HUES64 (cell line): Measurements from ENCODE around the gene GLRA1. TPM values are rescaled to one million over a fixed set of nuclear protein-coding genes. Genes with fewer than 3 reads are reported as not detected.
A peak's percentile ranks its signal among the peaks of the same experiment; 100 is the strongest.

Source experiments
- H3K27ac ChIP-seq: 2 replicates; pipeline ENCODE4 v1.7.0; 2013; ENCODE audit warnings: low read depth, low read length, inconsistent platforms
- H3K27me3 ChIP-seq: 2 replicates; pipeline ENCODE4 v1.6.1; 2013; ENCODE audit warnings: mild to moderate bottlenecking, low read length; ENCODE audit not compliant: insufficient read depth
- H3K36me3 ChIP-seq: 2 replicates; pipeline ENCODE4 v1.6.1; 2013; ENCODE audit warnings: mild to moderate bottlenecking, low read length; ENCODE audit not compliant: insufficient read depth
- H3K4me1 ChIP-seq: 2 replicates; pipeline ENCODE4 v1.6.1; 2013; ENCODE audit warnings: mild to moderate bottlenecking, low read length, moderate library complexity; ENCODE audit not compliant: insufficient read depth
- H3K4me3 ChIP-seq: 2 replicates; pipeline ENCODE4 v1.5.1; 2013; ENCODE audit warnings: mild to moderate bottlenecking, low read length, moderate library complexity
- H3K9ac ChIP-seq: 2 replicates; pipeline ENCODE4 v1.6.1; 2013; ENCODE audit warnings: mild to moderate bottlenecking, low read depth, low read length
- H3K9me3 ChIP-seq: 2 replicates; pipeline ENCODE4 v1.6.1; 2013; ENCODE audit warnings: low read depth, low read length; ENCODE audit not compliant: insufficient read depth
- WGBS: fragments of 150-250, 120-280 bp; methylation state at CpG from one replicate; pipeline ENCODE4 v1.1.7; 2013; ENCODE audit warnings: missing lambda C conversion rate; 5-methylcytosine and 5-hydroxymethylcytosine counted together
- polyA plus RNA-seq, 2 experiments: library from polyadenylated mRNA; stranded (reverse); fragments of 50-300 nt; gene quantifications; one replicate each; pipeline ENCODE4 v1.2.3, GENCODE V29; 2013

The GLRA1 gene
- polyA plus RNA-seq (2013, experiment 1 of 2), result 1.3 TPM
- polyA plus RNA-seq (2013, experiment 2 of 2), result 1.8 TPM

GRCh38 chr5:151924564-151925301 lies at the start of gene GLRA1:
GLRA1 (minus strand) TSS chr5:151924851; CDS start chr5:151924549, 302 bp downstream.
- H3K9ac ChIP-seq, result no peak within 1 kb of the TSS
- H3K27ac ChIP-seq, result no peak within 1 kb of the TSS
- peaks cover 69% of the 10 kb centered on the region for H3K27me3 ChIP-seq
- WGBS, result 6% methylated on average over 41 of the region's 44 CpGs
- H3K36me3 ChIP-seq, result no peaks in the 10 kb centered on the region
- peak within 1 kb of the TSS; percentile 44 for H3K4me3 ChIP-seq
- no peaks in the 10 kb centered on the region for H3K9me3 ChIP-seq
- H3K4me1 ChIP-seq, result 0 out of 2 replicates have a peak, but pooled peaks cover 3% of the 10 kb centered on the region

GRCh38 chr5:151970885-151971284 lies 46.2 kb upstream of the GLRA1 start:
- H3K9me3 ChIP-seq, result no peaks in the 10 kb centered on the region
- H3K4me1 ChIP-seq, result no peaks in the 10 kb centered on the region
- H3K9ac ChIP-seq, result no peak overlapping the region
- no peak overlapping the region for H3K4me3 ChIP-seq
- no peaks in the 10 kb centered on the region for H3K27me3 ChIP-seq
- H3K36me3 ChIP-seq, result no peaks in the 10 kb centered on the region
- no peak overlapping the region for H3K27ac ChIP-seq

- 96% methylated on average over 5 of the region's 6 CpGs for WGBS
- no peaks in the 10 kb centered on the region for H3K36me3 ChIP-seq
- H3K27me3 ChIP-seq, result no peaks in the 10 kb centered on the region
- no peak overlapping the region for H3K9ac ChIP-seq
- no peaks in the 10 kb centered on the region for H3K9me3 ChIP-seq
- H3K4me1 ChIP-seq, result no peaks in the 10 kb centered on the region
- H3K4me3 ChIP-seq, result no peak overlapping the region
- no peak overlapping the region for H3K27ac ChIP-seq
Measured at GRCh38 chr5:151967865-151968264, 43.2 kb upstream of the GLRA1 start.

GRCh38 chr5:151966046-151966445 lies 41.4 kb upstream of the GLRA1 start:
- no peaks in the 10 kb centered on the region for H3K27me3 ChIP-seq
- no peaks in the 10 kb centered on the region for H3K36me3 ChIP-seq
- 92% methylated on average over 1 of the region's 1 CpG for WGBS
- H3K9me3 ChIP-seq, result no peaks in the 10 kb centered on the region
- H3K9ac ChIP-seq, result no peak overlapping the region
- H3K4me1 ChIP-seq, result peaks cover 9% of the 10 kb centered on the region; the same call in 1 of the 2 replicates
- H3K4me3 ChIP-seq, result no peak overlapping the region
- H3K27ac ChIP-seq, result no peak overlapping the region

GRCh38 chr5:151964471-151964870 lies 39.8 kb upstream of the GLRA1 start:
- Histone ChIP-seq H3K9me3 (no peaks in the 10 kb centered on the region), H3K36me3 (no peaks in the 10 kb centered on the region), H3K9ac (no peak overlapping the region), H3K27me3 (no peaks in the 10 kb centered on the region), H3K4me3 (no peak overlapping the region), H3K4me1 (peaks cover 9% of the 10 kb centered on the region; the same call in 1 of the 2 replicates), H3K27ac (no peak overlapping the region)
- 71% methylated on average over 4 of the region's 4 CpGs for WGBS

GRCh38 chr5:151961557-151961956 lies 36.9 kb upstream of the GLRA1 start:
- Histone ChIP-seq H3K36me3 (no peaks in the 10 kb centered on the region), H3K27me3 (no peaks in the 10 kb centered on the region), H3K4me1 (peaks cover 9% of the 10 kb centered on the region; the same call in 1 of the 2 replicates), H3K9ac (no peak overlapping the region), H3K27ac (no peak overlapping the region), H3K9me3 (no peaks in the 10 kb centered on the region), H3K4me3 (no peak overlapping the region)
- WGBS, result 55% methylated on average over 2 of the region's 2 CpGs

- 79% methylated on average over 3 of the region's 3 CpGs for whole genome bisulfite sequencing
- H3K9me3 ChIP-seq, result no peaks in the 10 kb centered on the region
- H3K36me3 ChIP-seq, result no peaks in the 10 kb centered on the region
- H3K9ac ChIP-seq, result no peak overlapping the region
- H3K4me3 ChIP-seq, result no peak overlapping the region
- H3K27me3 ChIP-seq, result no peaks in the 10 kb centered on the region
- H3K27ac ChIP-seq, result no peak overlapping the region
- H3K4me1 ChIP-seq, result peaks cover 9% of the 10 kb centered on the region; the same call in 1 of the 2 replicates
Measured at GRCh38 chr5:151958111-151958510, 33.5 kb upstream of the GLRA1 start.

- Histone ChIP-seq H3K4me1 (peaks cover 6% of the 10 kb centered on the region; the same call in 1 of the 2 replicates), H3K9me3 (no peaks in the 10 kb centered on the region), H3K9ac (no peak overlapping the region), H3K4me3 (no peak overlapping the region), H3K36me3 (no peaks in the 10 kb centered on the region), H3K27me3 (no peaks in the 10 kb centered on the region), H3K27ac (no peak overlapping the region)
- 81% methylated on average over 2 of the region's 3 CpGs for WGBS
Measured at GRCh38 chr5:151956725-151957124, 32.1 kb upstream of the GLRA1 start.

- no peaks in the 10 kb centered on the region for H3K4me1 ChIP-seq
- no peak overlapping the region for H3K27ac ChIP-seq
- H3K9ac ChIP-seq, result no peak overlapping the region
- no peaks in the 10 kb centered on the region for H3K9me3 ChIP-seq
- H3K36me3 ChIP-seq, result no peaks in the 10 kb centered on the region
- 88% methylated on average over 4 of the region's 4 CpGs for whole genome bisulfite sequencing
- H3K27me3 ChIP-seq, result no peaks in the 10 kb centered on the region; the same call in 1 of the 2 replicates
- no peak overlapping the region for H3K4me3 ChIP-seq
Measured at GRCh38 chr5:151954255-151954654, 29.6 kb upstream of the GLRA1 start.

- Histone ChIP-seq H3K4me1 (no peaks in the 10 kb centered on the region), H3K36me3 (no peaks in the 10 kb centered on the region), H3K9ac (no peak overlapping the region), H3K4me3 (no peak overlapping the region), H3K27ac (no peak overlapping the region), H3K27me3 (no peaks in the 10 kb centered on the region; the same call in 1 of the 2 replicates), H3K9me3 (no peaks in the 10 kb centered on the region)
- WGBS, result 88% methylated on average over 1 of the region's 1 CpG
Measured at GRCh38 chr5:151953833-151954232, 29.2 kb upstream of the GLRA1 start.

- Histone ChIP-seq H3K27me3 (no peaks in the 10 kb centered on the region; the same call in 1 of the 2 replicates), H3K27ac (no peak overlapping the region), H3K9ac (no peak overlapping the region), H3K4me3 (no peak overlapping the region), H3K36me3 (no peaks in the 10 kb centered on the region), H3K9me3 (no peaks in the 10 kb centered on the region), H3K4me1 (no peaks in the 10 kb centered on the region)
- WGBS, result 100% methylated on average over 1 of the region's 2 CpGs
Measured at GRCh38 chr5:151952238-151952637, 27.6 kb upstream of the GLRA1 start.
